H1 (cell line): ENCODE data around the gene IGF2R. TPM values are rescaled to one million over a fixed set of nuclear protein-coding genes. Genes with fewer than 3 reads are reported as not detected.
"Not testable (repeated sequence)": the region's sequence is repeated elsewhere in the genome, so short reads cannot be mapped to it uniquely, and the experiment has no call there.

Source experiments
- CTCF ChIA-PET: fragments of 300-600 bp; sonication (Branson Sonifier 250); formaldehyde crosslinking; loops from one replicate; lab custom pipeline; 2021; ENCODE audit not compliant: partially characterized antibody; lab: Charles Lee
- POLR2A ChIA-PET: fragments of 300-600 bp; sonication (Branson Sonifier 250); formaldehyde crosslinking; loops from one replicate; lab custom pipeline; 2021; ENCODE audit warnings: inconsistent platforms; ENCODE audit not compliant: partially characterized antibody; lab: Charles Lee
- DNase-seq, 2 experiments: peaks; one replicate each; pipeline versions ENCODE4 v3.0.0 to v3.0.0-alpha.2; 2010 to 2022; ENCODE audit warnings: low spot score in 2 of 2, low read depth in 1 of 2, mixed read lengths in 1 of 2
- FAIRE-seq: peaks from 2 replicates; lab custom pipeline; 2011; peaks lifted over from hg19 to GRCh38; lab: Jason Lieb, UNC
- H2AFZ ChIP-seq: 2 replicates; pipeline ENCODE4 v1.8.1; 2012; ENCODE audit warnings: low read length, inconsistent platforms
- H2AK5ac ChIP-seq: 2 replicates; pipeline ENCODE4 v1.6.1; 2013; ENCODE audit warnings: low read depth, low read length
- H2BK120ac ChIP-seq: replicated peaks from 2 replicates; pipeline ENCODE3; 2013; ENCODE audit warnings: low read depth, low read length, inconsistent platforms
- H2BK12ac ChIP-seq: 2 replicates; pipeline ENCODE4 v1.6.1; 2013; ENCODE audit warnings: low read depth, low read length
- H2BK15ac ChIP-seq: 2 replicates; pipeline ENCODE4 v1.6.1; 2013; ENCODE audit warnings: low read length
- H2BK20ac ChIP-seq: 2 replicates; pipeline ENCODE4 v1.6.1; 2013; ENCODE audit warnings: low read length
- H2BK5ac ChIP-seq: 2 replicates; pipeline ENCODE4 v1.6.1; 2013; ENCODE audit warnings: low read depth, low read length
- H3K14ac ChIP-seq: 2 replicates; pipeline ENCODE4 v1.6.1; 2013; ENCODE audit warnings: inconsistent platforms; ENCODE audit not compliant: insufficient read length
- H3K18ac ChIP-seq: 2 replicates; pipeline ENCODE4 v1.6.1; 2013; ENCODE audit warnings: low read length; ENCODE audit errors: extremely low read depth
- H3K23ac ChIP-seq: 2 replicates; pipeline ENCODE4 v1.6.1; 2013; ENCODE audit warnings: inconsistent platforms; ENCODE audit not compliant: insufficient read length
- H3K23me2 ChIP-seq: 2 replicates; pipeline ENCODE4 v1.6.1; 2013; ENCODE audit warnings: low read depth, low read length
- H3K27ac ChIP-seq: 2 replicates; pipeline ENCODE4 v1.6.1; 2011; ENCODE audit warnings: low read depth, low read length, inconsistent platforms
- H3K27me3 ChIP-seq, 4 experiments: replicated peaks in 1 of 4; 1 replicate in 1 of 4; 2 replicates in 3 of 4; pipeline versions ENCODE4 v1.6.1 to v1.8.1; 2011 to 2013; ENCODE audit warnings: low read length in 3 of 4, mild to moderate bottlenecking in 3 of 4, inconsistent platforms in 2 of 4, mixed read lengths in 2 of 4, moderate library complexity in 1 of 4; ENCODE audit not compliant: control insufficient read depth in 3 of 4, insufficient read depth in 3 of 4; ENCODE audit errors: extremely low read depth in 1 of 4
- H3K36me3 ChIP-seq, 4 experiments: 2 replicates each; pipeline versions ENCODE4 v1.6.1 to v1.8.1; 2011 to 2013; ENCODE audit warnings: mild to moderate bottlenecking in 4 of 4, low read length in 3 of 4, moderate library complexity in 2 of 4, control low read depth in 1 of 4, inconsistent platforms in 1 of 4; ENCODE audit not compliant: insufficient read depth in 4 of 4, control insufficient read depth in 2 of 4
- H3K4ac ChIP-seq: replicated peaks from 2 replicates; pipeline ENCODE3; 2013; ENCODE audit warnings: low read length, low read depth, mixed read lengths, inconsistent platforms; ENCODE audit not compliant: insufficient read length
- H3K4me1 ChIP-seq, 4 experiments: replicated peaks in 1 of 4; 1 replicate in 1 of 4; 2 replicates in 3 of 4; pipeline versions ENCODE4 v1.6.1 to v1.8.1; 2011 to 2013; ENCODE audit warnings: low read length in 3 of 4, inconsistent platforms in 2 of 4, mixed read lengths in 1 of 4; ENCODE audit not compliant: insufficient read depth in 4 of 4, control insufficient read depth in 3 of 4
- H3K4me2 ChIP-seq, 2 experiments: 2 replicates each; pipeline versions ENCODE4 v1.6.1 to v1.8.1; 2011 to 2013; ENCODE audit warnings: low read depth in 2 of 2, low read length in 2 of 2, control low read depth in 1 of 2, inconsistent platforms in 1 of 2, mild to moderate bottlenecking in 1 of 2; ENCODE audit not compliant: insufficient read depth in 1 of 2
- H3K4me3 ChIP-seq, 4 experiments: fragments of 200-600, 300-600 bp in 1 of 4; sonication (generic), shearing (Covaris generic), sonication (Bioruptor Twin) in 1 of 4; 2 replicates each; pipeline versions ENCODE4 v1.5.1 to v1.8.1; 2011 to 2016; ENCODE audit warnings: low read length in 4 of 4, low read depth in 3 of 4, control low read depth in 2 of 4, inconsistent platforms in 2 of 4, mild to moderate bottlenecking in 2 of 4, mixed read lengths in 1 of 4, moderate library complexity in 1 of 4; ENCODE audit not compliant: insufficient read depth in 2 of 4; ENCODE audit errors: extremely low read depth in 1 of 4
- H3K56ac ChIP-seq: replicated peaks from 2 replicates; pipeline ENCODE3; 2013; ENCODE audit warnings: low read depth, mild to moderate bottlenecking, mixed read lengths, low read length, inconsistent platforms; ENCODE audit not compliant: insufficient read length
- H3K79me1 ChIP-seq: 2 replicates; pipeline ENCODE4 v1.6.1; 2013; ENCODE audit warnings: low read depth, low read length, control low read depth
- H3K79me2 ChIP-seq, 2 experiments: 2 replicates each; pipeline versions ENCODE4 v1.6.1 to v1.8.1; 2012 to 2013; ENCODE audit warnings: low read length in 2 of 2, mild to moderate bottlenecking in 2 of 2, inconsistent platforms in 1 of 2; ENCODE audit not compliant: insufficient read depth in 2 of 2, control insufficient read depth in 1 of 2
- H3K9ac ChIP-seq, 4 experiments: replicated peaks in 1 of 4; 1 replicate in 1 of 4; 2 replicates in 3 of 4; pipeline versions ENCODE4 v1.6.1 to v1.8.1; 2011 to 2013; ENCODE audit warnings: low read depth in 3 of 4, low read length in 3 of 4, control low read depth in 2 of 4, mild to moderate bottlenecking in 2 of 4, moderate library complexity in 2 of 4, inconsistent platforms in 1 of 4; ENCODE audit errors: extremely low read depth in 1 of 4
- H3K9me3 ChIP-seq, 2 experiments: 2 replicates each; pipeline versions ENCODE4 v1.6.1 to v1.8.1; 2012 to 2013; ENCODE audit warnings: mild to moderate bottlenecking in 2 of 2, moderate library complexity in 2 of 2, control low read depth in 1 of 2, inconsistent platforms in 1 of 2, low read depth in 1 of 2, low read length in 1 of 2, mixed read lengths in 1 of 2; ENCODE audit not compliant: insufficient read depth in 2 of 2
- H4K20me1 ChIP-seq, 2 experiments: replicated peaks in 1 of 2; 2 replicates each; pipeline versions ENCODE3 to v1.8.1; 2011 to 2013; ENCODE audit warnings: inconsistent platforms in 2 of 2, low read length in 2 of 2, mild to moderate bottlenecking in 1 of 2; ENCODE audit not compliant: insufficient read depth in 2 of 2, control insufficient read depth in 1 of 2
- H4K5ac ChIP-seq: 2 replicates; pipeline ENCODE4 v1.6.1; 2013; ENCODE audit warnings: low read length, low read depth, mixed read lengths, inconsistent platforms; ENCODE audit not compliant: insufficient read length
- H4K8ac ChIP-seq: 2 replicates; pipeline ENCODE4 v1.8.0; 2013; ENCODE audit warnings: mild to moderate bottlenecking, moderate library complexity, low read length, inconsistent platforms; ENCODE audit not compliant: insufficient read depth; ENCODE audit errors: extremely low read depth
- H4K91ac ChIP-seq: replicated peaks from 2 replicates; pipeline ENCODE3; 2013; ENCODE audit warnings: low read length, mixed read lengths, inconsistent platforms; ENCODE audit not compliant: insufficient read length
- CTCF ChIP-seq, 3 experiments: IDR thresholded peaks; 1 replicate in 2 of 3; 2 replicates in 1 of 3; pipeline versions ENCODE4 v1.5.1 to v1.6.1; 2011; ENCODE audit warnings: low read length in 3 of 3, mild to moderate bottlenecking in 3 of 3, inconsistent platforms in 2 of 3, low read depth in 1 of 3, moderate library complexity in 1 of 3; ENCODE audit not compliant: insufficient read depth in 1 of 3; ENCODE audit errors: control extremely low read depth in 1 of 3
- NRF1 ChIP-seq: IDR thresholded peaks from 2 replicates; pipeline ENCODE4 v1.6.1; 2011; ENCODE audit warnings: mild to moderate bottlenecking, low read depth, low read length, improper control_type of control experiment
- TCF12 ChIP-seq: IDR thresholded peaks from 2 replicates; pipeline ENCODE4 v1.6.1; 2011; ENCODE audit warnings: low read depth, mild to moderate bottlenecking, low read length
- WGBS, 2 experiments: shearing (Covaris generic) in 1 of 2; methylation state at CpG; one replicate each; pipeline versions ENCODE4 v1.1.6 to v1.1.7; 2013 to 2015; ENCODE audit warnings: low lambda C conversion rate in 2 of 2, mixed read lengths in 2 of 2, inconsistent platforms in 1 of 2, low coverage in 1 of 2, missing lambda C conversion rate in 1 of 2; ENCODE audit not compliant: insufficient replicate concordance in 2 of 2, insufficient coverage in 1 of 2, insufficient read length in 1 of 2; ENCODE audit errors: extremely low coverage in 1 of 2, missing lambda C conversion rate in 1 of 2; 5-methylcytosine and 5-hydroxymethylcytosine counted together
- polyA plus RNA-seq, 7 experiments: library from polyadenylated mRNA; depleted of rRNA in 3 of 7; stranded (reverse) in 5 of 7; unstranded in 2 of 7; fragments of >200 nt in 5 of 7; fragments of 200-250 nt in 2 of 7; gene quantifications; 1 replicate in 5 of 7; 2 replicates in 1 of 7; 4 replicates in 1 of 7; pipeline versions ENCODE4 v1.2.1 to v1.2.3, GENCODE V29; 2011 to 2013; ENCODE audit warnings: missing spikeins in 2 of 7, mixed read lengths in 2 of 7
- total RNA-seq: library from RNA; stranded (reverse); fragmentation: NEBNext Ultra II Directional; extraction: Animal tissue kit (Norgen Biotek cat#: 25700); gene quantifications from 2 replicates; pipeline ENCODE4 v1.2.1, GENCODE V29; 2021

The IGF2R gene
- total and polyA plus RNA-seq, 2 of the 8 experiments (the other 6 are each of a cell fraction or from before 2014, with no cell fraction given) = 20.6 to 74.1 TPM

- TF ChIP-seq CTCF (IDR thresholded peaks at IDR 0.05; ENCODE audit: control extremely low read depth in 1 of 3, insufficient read depth in 1 of 3, low read depth in 1 of 3, low read length in 3 of 3) = no peak
- no peak for TF ChIP-seq NRF1
- TF ChIP-seq TCF12 = no peak
These were observed 31.4 kb downstream of the IGF2R start (continued) for GRCh38 chr6:160000280-160000704.

- H3K56ac ChIP-seq, H3K9ac ChIP-seq, H2BK20ac ChIP-seq, H4K5ac ChIP-seq, H3K23ac ChIP-seq, H4K91ac ChIP-seq, H3K18ac ChIP-seq, H2BK120ac ChIP-seq, H2BK15ac ChIP-seq, H4K8ac ChIP-seq, H2BK12ac ChIP-seq, H3K23me2 ChIP-seq, H2BK5ac ChIP-seq, FAIRE-seq, H3K27me3 ChIP-seq, H2AK5ac ChIP-seq, H3K4me3 ChIP-seq, H3K4ac ChIP-seq, DNase-seq, H3K27ac ChIP-seq, H3K14ac ChIP-seq, H2AFZ ChIP-seq, POLR2A ChIA-PET, H3K4me2 ChIP-seq: not testable (repeated sequence)
- Histone ChIP-seq H3K79me2 (peaks cover 0 to 91% of the 10 kb centered on the region in 2 experiments; a peak in 3 of 4 replicates), H3K79me1 (peaks cover 22% of the 10 kb centered on the region), H3K9me3 (peaks cover 0 to 17% of the 10 kb centered on the region in 2 experiments; a peak in 2 of 4 replicates), H4K20me1 (peaks cover 0 to 23% of the 10 kb centered on the region in 2 experiments), H3K4me1 (peaks cover 4 to 12% (median 6%) of the 10 kb centered on the region in 4 experiments; a peak in 6 of 7 replicates), H3K36me3 (peaks cover 0 to 11% (median 3%) of the 10 kb centered on the region in 4 experiments; a peak in 3 of 8 replicates)
- 84% methylated on average over 9 of the region's 9 CpGs; no CpG with 5 or more reads in 1 of the 2 experiments for WGBS, 2 experiments
- CTCF ChIA-PET = interaction anchor here (1.1 to 1.5 kb wide), 2 partner anchors 14 to 44 kb away, joined by 3 to 4 read pairs; no protein-coding TSS in a partner anchor
These were observed 32.1 kb downstream of the IGF2R start for GRCh38 chr6:160000893-160001427.
